Measurements from ENCODE around the gene IMPDH1.

The IMPDH1 gene

DNA sequence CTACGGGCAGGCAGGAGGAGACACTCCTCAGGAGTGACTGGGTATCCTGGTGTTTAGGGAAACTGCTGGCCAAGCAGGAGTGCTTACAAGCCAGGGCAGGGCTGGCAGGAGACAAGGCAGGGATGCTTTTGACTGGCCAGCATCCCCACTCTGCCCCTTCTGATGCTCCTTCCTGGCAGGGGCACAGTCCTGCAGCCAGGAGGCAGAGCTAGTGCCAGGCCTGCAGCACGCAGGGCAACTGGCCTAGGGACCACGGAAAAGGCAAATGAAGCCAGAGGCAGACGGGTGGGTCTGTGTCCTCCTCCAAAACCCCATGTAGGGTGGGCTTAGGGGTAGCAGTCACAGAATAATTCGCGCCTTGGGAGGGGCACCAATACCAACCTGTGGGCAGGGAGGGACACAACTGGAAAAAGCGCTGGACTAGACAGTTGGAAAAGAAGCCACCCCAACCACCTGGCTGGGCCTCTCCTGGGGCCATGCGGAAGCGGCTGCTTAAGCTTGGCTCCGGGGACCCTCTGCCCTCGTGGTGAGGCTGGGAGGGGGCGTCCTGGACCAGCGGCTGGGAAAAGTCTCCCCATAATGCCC is 4.8 kb downstream of the IMPDH1 start:
- DNase-seq: peak; percentile 68

DNA sequence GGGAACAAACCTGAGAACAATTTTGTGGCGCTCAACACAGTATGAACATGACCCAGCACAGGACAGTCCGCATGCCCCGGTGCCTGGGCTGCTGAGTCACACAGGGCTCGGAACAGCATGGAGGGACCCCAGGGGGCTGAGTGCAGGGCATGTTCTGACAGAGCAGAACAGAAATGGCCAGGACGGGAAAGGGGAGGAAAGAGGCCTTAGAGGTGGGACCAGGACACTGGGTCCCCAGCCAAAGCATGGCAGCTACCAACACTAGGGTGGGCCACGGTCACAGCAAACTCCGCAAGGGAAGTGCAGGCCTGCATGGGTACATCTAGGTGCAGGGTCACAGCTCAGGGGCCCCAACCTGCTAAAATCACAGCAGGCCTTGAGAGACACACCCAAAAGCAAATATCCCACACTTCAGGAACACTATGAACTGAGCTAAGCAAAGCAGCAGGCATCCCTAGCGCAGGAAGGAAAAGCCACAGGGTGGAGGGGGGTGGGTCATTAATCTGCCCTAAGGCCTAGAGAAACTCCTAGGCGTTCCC is 5.6 kb downstream of the IMPDH1 start:
- peak; percentile 80 for DNase-seq

DNA sequence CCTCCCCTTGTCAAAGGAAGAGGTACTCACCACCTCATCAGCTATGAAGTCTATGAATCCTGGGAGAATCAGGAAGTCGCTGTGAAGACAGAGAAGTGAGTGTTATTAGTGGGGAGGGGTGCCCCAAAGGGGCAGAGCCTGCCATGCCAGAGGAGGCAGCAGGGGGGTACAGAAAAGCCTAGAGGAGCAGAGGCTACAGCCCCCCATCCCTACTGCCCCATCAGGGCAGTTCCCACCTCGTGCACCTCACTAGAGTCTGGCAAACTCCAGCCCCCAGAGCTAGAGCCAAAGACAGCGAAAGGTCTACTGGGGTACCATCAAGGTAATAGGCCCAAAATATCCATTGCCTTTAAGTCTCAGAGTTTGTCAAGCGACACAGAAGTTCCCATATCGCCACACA is 6.1 kb downstream of the IMPDH1 start:
- DNase-seq: no peak

DNA sequence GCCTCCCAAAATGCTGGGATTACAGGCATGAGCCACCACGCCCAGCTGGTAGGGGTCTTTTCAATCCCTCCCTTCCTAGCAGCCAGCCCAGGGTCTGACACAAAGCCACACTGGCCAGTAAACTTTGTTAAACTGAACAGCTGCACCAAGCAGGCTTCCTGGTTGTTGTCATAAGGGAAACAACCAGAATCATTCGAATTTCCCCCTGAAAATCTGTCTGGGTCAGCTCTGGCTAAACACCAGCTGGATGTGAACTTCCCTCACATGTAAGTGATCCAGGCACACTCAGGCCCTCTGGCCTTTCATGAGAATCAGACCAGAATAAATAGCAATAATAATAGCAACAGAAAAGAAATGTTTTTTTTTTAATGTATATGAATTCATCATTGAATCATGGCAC is 7.4 kb downstream of the IMPDH1 start:
- no peak for DNase-seq

DNA sequence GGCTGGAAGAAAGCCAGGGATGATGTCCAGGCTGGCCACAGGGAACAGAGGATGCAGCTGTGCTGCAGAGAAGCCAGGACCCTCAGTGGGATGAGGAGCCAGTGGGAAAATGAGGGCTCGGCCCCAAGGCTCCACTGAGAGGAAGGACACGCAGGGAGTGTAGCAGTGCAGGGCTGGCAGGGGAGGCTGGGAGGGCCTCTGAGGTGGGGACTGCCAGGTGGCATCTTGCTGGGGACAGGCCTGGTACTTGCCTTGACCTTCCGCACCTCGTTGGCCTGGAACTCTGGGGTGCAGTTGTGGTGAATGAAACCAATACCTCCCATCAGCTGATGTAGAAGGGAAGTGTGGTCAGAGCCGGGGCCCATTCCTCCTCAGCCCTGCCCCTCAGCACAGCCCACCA is 9.2 kb downstream of the IMPDH1 start:
- DNase-seq: no peak

DNA sequence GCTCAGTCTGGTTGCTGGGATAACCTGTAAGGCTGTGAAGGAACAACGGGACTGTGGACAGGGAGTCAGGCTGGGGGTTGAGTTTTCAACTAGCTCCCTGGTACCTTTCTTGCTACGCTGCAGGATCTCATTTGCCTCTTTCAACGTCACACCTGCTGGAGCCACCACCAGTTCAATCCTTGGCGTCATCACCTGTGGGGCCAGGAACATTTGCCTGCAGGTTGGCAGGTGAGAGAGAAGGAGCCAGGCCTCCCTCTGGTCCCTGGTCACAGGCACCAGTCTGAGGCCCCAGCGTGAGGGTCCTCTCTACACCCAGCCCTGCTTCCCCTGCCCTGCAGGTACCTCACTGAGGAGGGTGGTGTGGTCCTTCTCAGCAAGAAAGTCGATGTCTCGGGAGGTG is 9.8 kb downstream of the IMPDH1 start:
- DNase-seq: no peak

DNA sequence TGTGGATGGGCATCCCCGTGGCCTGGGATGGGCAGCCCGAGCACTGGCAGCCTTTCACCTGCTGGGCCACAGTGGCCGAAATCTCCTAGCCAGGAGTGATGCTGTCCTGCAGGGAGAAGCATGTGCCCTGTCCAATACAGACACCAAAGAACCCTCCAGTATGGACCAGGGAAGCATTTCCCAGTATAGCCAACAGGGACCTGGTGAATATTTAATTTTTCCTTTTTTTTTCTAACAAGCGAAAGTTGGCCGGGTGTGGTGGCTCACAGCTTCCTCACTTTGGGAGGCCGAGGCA is 11.0 kb downstream of the IMPDH1 start:
- no peak for DNase-seq

DNA sequence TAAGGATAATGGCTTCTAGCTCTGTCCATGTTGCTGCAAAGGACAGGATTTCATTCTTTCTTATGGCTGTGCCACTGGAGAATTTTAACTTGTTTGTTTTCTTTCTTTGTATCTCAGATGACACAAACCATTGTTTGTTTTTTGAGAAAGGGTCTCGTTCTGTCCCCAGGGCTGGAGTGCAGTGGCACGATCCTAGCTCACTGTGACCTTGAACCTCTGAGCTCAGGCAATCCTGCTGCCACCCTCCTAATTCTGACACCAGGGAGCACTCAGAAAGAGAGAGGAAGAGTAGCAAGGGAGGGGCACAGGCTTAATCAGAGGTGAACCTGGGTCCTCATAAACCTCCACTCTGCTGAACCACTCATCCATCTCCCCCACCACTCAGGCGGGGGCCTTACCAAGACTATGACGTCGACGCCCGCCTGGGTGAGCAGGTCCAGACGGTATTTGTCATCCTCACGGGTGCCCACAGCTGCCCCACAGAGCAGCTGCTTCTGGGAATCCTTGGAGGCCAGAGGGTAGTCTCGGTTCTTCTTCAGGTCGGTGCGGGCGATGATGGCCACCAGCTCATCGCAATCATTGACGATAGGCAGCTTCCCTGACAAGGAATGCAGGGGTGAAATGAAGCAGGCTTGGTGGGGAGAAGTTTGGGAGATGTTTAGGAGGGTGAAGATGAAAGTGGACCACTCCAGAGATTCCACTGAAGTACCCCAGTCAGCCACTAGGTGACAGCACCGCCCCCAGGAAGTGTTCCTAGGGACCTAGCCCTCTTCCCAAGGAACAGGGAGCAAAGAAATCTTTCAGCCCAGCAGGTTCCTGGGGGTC is 11.6 kb downstream of the IMPDH1 start:
- peak; percentile 59 for DNase-seq

DNA sequence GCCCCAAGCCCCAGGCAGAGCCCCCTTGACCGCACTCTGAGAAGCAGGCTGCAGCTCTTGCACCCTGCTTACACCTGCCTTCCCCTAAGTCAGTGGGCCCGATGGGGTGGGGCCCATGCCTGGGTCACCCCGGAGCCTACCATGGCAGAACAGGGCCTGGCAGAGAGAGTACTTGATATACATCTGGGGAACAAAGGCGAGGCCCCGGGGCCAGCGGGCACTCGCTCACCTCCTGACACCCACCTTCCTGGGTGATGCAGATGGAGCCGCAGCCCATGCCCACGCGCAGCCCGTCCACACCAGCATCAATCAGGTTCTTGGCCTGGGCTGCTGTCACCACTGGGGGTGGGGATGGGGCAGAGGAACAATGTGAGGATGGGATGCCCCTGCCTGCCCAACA is 13.4 kb downstream of the IMPDH1 start:
- DNase-seq: no peak

DNA sequence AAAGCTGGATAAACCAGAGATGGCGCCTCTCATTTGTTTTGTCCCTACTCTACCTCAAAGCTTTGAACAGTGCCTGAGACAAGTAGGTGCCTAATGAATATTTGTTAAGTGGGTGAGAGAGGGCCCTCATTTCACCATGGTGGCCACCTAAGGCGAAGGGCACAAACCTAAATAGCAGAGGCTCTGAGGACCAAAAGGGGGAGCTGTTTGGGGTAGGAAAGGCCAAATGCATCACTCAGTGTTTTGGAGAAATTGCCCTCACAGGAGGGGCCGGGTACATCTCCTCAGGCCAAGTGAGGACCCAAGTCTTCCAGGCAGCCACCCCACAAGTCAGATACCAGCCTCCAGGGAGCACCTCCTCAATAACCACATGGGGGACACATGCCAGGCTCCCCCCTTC is 14.0 kb downstream of the IMPDH1 start:
- DNase-seq: no peak

DNA sequence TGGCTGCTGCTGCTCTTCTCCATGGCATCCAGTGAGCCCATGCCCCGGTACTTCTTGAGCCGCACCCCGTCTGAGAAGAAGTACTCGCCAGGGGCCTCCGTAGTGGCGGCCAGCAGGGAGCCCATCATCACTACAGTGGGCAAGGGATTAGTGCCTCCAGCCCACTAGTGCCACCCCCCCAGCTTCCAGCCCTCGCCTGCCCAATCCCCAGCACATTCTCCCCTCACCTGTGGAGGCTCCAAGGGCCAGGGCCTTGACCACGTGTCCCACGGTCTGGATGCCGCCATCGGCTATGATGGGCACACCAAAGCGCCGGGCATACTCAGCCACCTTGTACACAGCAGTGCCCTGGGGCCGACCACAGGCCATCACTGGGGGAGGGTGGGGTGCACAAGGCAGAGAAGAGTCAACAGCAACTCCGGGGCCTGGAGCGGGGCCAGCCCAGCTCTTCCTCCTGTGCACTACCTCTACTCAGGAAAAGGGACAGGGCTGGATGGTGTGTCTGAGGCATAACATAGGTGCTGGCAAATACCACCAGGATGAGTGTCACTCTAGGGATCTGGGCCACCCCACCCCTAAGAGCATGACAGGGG is 14.8 kb downstream of the IMPDH1 start:
- DNase-seq: no peak

DNA sequence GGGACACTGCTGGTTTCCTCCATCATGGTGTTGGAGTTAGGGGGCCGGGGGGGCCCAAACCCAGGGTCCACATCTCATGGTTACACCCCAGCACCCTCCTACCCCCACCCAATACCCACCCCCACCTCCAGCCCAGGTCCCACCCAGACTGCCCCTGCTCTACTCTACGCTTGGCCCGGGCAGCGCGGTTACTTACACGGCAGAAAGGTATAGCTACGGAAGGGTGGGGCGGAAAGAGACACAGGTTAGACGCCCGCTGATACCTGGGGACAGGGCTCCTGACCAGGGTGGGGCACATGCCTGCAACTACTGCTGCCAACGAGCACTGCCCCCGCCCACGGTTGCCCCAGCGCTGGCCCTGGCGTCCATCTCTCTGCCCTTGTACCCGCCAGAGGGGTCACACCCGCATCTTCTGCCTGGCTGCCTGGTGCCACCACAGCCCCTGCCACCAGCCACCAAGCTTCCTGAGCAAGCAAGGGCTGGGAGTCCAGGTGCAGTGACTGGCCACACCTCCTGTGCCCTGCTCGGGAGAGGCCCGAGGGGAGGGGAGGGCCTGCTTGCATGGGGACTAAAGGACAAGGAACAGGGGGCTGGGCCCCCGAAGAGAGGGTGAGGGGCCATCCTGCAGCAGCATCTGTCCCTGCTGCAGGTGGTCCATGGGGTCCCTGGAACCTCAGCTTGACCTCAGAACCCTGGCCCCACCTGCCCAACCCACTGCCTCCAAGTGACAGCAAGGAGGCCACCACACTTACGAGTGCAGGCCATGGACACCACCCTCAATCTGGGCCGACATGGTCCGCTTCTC is 16.1 kb downstream of the IMPDH1 start:
- DNase-seq: no peak

DNA sequence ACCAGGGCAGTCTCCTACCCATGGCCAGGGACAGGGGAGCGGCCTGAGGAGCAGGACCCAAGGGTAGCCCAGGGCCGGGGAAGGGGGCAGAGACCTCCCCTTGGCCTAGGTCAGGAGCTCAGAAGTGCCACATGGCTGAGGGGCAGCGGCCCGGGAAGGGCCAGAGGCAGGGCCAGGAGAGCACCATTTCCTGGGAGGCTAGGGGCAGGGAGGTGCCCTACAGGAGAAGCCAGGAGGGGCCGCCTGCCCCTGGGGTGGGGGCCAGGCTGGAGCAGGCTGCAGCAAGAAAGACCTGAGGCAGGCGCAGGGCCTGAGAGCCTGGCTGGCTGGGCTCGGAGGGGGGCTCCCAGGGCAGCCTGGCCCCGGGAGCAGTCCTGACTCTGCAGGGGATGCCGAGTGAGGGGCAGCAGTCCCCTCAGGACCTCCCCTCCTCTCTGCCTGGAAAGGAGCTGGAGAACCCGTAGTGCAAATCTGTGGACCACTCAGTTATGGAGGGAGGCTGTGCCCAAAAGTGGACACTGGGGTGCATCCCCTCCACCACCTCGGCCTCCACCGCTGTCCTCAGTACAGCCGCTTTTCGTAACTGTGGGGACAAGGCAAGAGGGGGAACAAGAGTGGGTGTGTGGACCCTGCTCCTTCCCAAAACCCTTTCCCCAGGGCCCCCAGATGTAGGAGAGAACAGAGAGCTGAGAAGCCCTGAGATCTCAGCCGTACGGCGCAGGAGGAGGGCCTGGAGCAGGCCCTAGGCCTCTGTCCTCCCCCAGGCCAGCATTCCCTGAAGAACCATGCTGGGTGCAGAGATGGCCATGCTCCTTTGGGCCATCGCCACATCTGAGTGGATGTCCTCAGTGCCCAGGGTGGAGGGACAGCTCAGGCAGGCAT is 17.1 kb downstream of the IMPDH1 start:
- DNase-seq: no peak

DNA sequence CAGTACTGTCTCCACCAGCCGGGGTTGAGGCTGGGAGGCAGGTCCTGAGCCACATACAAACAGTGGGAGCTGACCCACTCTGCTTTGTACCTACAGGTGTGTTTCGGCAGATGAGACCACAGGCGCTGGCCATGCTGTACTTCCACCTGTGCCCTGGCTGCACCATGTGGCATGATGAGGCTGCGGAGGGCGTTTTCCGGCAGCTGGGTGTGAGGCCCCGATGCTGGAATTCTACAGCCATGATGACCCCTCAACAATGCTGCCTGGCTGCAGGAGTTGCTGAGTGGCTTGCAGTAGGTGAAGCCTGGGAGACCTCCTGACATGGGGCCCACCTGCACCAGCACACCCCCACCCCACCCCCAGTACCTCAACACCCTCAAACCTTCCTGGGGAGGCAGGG is 18.0 kb downstream of the IMPDH1 start:
- no peak for DNase-seq

DNA sequence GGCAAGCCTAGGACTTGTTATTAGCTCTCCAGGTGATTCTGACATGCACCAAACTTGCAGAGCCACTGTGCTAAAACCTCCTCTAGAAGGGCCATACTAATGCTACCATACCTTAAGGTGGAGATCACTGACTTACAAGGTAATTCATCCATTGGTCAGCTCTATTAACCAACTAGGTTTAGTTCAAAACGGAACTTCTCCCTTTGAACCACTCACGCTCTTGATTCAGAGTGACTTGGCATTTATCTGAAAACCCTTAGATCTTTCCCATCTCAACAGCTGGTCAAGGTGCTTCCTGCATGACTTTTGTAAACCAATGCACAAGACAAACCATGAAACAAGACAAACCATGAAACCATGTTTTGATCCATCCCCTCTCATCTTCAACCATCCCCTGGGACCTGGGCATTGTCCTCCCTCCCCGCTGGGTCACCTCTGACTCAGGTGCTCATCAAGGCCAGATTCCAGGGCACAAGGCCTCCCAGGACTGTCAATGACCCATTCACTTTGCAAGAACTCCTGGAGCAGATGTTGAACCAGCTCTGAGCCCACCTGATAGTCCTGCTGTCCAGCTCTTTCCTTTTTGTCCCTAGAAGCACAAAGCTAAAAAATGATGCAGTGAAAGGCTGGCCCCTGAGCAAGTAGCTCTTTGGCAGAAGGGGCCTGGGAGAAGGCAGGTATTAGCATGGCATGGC is 18.8 kb downstream of the IMPDH1 start:
- no peak for DNase-seq

DNA sequence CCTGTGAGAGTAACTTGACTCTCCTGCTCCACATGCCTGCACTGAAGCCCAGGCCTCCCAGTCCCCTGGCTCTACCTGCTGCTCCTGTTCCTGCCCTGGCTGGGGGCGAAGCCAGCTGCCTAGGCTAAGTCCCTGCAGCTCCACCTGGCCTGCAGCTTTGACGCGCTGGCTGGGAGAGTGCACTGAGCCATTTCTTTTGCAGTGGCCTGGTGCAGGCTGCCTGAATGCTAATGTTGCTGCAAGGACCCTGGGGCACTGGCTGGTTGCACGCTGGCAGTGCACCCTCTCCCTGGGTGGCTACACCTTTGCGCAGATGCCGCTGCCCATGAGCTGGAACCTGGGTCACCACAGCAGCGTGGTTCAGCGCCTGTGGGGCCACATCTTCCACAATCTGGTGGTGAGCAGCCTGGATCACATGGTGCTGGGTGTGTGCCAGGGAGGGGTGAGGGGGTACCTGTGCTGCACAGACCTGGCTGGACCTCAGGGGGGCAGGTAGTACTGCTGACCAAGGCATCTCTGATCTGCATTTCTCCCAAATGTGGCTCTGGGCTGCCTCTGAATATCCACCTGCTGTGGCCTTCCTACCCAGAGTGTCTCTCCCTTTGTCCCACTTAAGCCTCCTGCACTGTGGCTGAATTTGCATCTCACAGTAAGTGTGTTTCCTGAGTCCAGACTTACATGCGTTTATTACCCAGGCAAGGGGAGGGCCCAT is 20.0 kb downstream of the IMPDH1 start:
- DNase-seq: peak; percentile 32

DNA sequence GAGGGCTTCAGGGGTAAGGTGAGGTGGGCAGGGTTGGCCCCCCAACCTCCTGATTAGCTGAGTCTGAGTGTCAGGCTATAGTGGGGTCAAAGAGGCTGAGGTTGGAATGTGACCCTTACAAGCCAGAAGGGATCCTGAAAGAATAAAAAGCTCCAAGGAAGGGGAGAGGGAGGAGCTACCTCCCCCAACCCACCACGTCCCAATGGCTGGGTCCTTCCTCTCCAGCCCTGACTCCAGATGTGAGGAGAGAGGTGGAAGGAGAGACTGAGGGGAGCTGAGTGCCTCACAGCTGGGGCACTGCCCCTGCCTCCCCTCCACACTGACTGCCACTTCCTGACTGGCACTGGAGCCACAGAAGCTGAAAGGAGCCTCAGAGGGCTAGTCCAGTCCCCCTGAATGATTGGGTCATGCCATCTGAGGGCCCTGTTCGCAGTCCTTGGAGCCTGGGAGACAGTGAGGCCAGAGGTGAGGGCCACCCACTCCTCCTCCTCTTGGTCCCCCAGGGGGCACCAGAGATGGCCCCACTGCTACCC is 20.6 kb downstream of the IMPDH1 start:
- DNase-seq: no peak

DNA sequence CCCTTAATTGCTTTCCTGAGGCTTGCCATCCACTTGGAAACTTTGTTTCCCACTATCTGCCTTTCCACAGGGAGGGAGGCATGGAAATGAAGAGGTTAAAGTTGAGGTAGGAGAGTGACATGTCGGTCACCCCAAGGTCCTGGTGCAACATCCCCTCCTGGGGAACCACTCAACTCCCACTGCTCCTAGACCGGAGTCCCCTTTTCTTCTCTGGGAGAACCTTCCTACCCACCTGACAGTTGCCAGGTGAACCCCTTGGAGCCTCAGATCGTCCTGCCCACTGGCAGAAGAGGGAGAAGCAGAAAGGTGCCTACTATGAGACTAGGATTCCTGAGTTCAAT is 21.7 kb downstream of the IMPDH1 start:
- DNase-seq: no peak

DNA sequence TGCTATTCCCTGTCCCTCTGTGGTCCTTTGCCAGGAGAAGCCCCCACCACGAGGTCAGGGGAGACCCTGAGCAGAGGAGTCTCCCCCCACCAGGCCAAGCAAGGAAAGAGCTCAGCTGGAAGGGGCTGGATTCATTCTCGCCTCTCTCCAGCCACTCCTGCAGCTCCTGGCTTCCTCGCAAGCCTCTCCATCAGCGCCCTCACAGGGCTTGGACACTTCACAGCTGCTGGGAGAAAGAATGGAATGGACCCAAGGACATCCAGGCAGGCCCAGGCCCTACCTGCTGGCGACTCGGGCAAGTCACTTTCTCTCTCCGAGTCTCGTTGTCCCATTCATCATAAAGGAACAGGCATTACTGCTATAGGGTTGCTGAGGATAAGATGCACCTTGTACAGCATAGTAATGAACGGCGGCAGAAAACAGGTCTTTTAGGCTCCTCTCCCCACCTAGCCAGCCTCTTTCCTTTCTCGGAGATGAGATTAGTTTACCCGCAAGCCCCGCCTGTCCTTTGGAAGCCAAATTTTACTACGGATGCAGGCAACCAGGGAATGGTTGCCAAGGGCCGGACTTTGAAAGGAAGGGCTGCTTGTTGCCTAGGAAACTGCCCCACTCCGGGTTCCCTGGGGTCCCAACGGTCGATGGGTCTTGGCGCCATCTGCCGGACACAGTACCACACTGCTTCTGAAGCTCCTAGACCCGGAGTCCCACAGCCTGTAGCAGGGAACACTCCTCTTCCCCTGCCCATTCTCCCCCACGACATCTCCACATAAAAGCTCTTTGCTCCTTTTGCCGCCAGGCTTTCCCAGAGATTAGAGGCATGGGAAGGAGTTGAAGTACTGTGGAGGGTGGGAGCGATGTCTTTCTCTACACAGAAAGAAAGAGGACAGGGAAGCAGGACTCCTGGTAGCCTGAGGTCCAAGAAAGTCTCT is 22.3 kb downstream of the IMPDH1 start:
- DNase-seq: peak; percentile 87

All from NCI-H69 (cell line).